ENCODE data around the gene GPC3. TPM values are rescaled to one million over a fixed set of nuclear protein-coding genes. Genes with fewer than 3 reads are reported as not detected.
"Not testable (repeated sequence)": the region's sequence is repeated elsewhere in the genome, so short reads cannot be mapped to it uniquely, and the experiment has no call there.

GPC3 gene
- total RNA-seq, 4 donors from 2014 or later, result 8.4 to 28.2 (median 20.4) TPM

GRCh38 chrX:133995759-133996158 lies 10.4 kb upstream of the GPC3 start:
- no peak for DNase-seq

GRCh38 chrX:133994576-133994975 lies 9.2 kb upstream of the GPC3 start:
- intact Hi-C loops (cut with DNase I), result no loop called here
- no peaks in the 10 kb centered on the region for H3K36me3 ChIP-seq
- no peak overlapping the region for H3K27ac ChIP-seq
- no peaks in the 10 kb centered on the region for H3K9me3 ChIP-seq
- no peak overlapping the region for H3K4me3 ChIP-seq (replicated peaks in 1 of 3)
- no peaks in the 10 kb centered on the region for H3K4me1 ChIP-seq
- H3K27me3 ChIP-seq, result no peaks in the 10 kb centered on the region
- WGBS, 2 donors, result 76 to 78% methylated on average over 2 of the region's 2 CpGs
- no peak for DNase-seq
- TF ChIP-seq CTCF (IDR thresholded peaks at IDR 0.05) (no peak), POLR2A (IDR thresholded peaks at IDR 0.05) (no peak)

More at GRCh38 chrX:133995759-133996158, 10.4 kb upstream of the GPC3 start:
- Histone ChIP-seq H3K27me3 (no peaks in the 10 kb centered on the region), H3K4me3 (replicated peaks in 1 of 3) (no peak overlapping the region), H3K4me1 (no peaks in the 10 kb centered on the region), H3K36me3 (no peaks in the 10 kb centered on the region), H3K27ac (no peak overlapping the region), H3K9me3 (no peaks in the 10 kb centered on the region)
- no peak for TF ChIP-seq POLR2A (IDR thresholded peaks at IDR 0.05)
- TF ChIP-seq CTCF (IDR thresholded peaks at IDR 0.05), result no peak
- intact Hi-C loops (cut with DNase I), result no loop called here

GRCh38 chrX:133992882-133993281 lies 7.5 kb upstream of the GPC3 start:
- DNase-seq, result no peak
- Histone ChIP-seq H3K9me3 (no peaks in the 10 kb centered on the region), H3K36me3 (no peaks in the 10 kb centered on the region), H3K27ac (no peak overlapping the region), H3K4me3 (replicated peaks in 1 of 3) (no peak overlapping the region), H3K4me1 (no peaks in the 10 kb centered on the region), H3K27me3 (no peaks in the 10 kb centered on the region)
- no peak for TF ChIP-seq POLR2A (IDR thresholded peaks at IDR 0.05)
- TF ChIP-seq CTCF (IDR thresholded peaks at IDR 0.05), result no peak
- intact Hi-C loops (cut with DNase I), result no loop called here
- 75 to 78% methylated on average over 4 of the region's 4 CpGs for WGBS, 2 donors

- intact Hi-C loops (cut with DNase I), result no loop called here
- Histone ChIP-seq H3K4me1 (no peaks in the 10 kb centered on the region), H3K4me3 (replicated peaks in 1 of 3) (no peak overlapping the region), H3K27me3 (no peaks in the 10 kb centered on the region), H3K27ac (no peak overlapping the region), H3K36me3 (no peaks in the 10 kb centered on the region), H3K9me3 (no peaks in the 10 kb centered on the region)
- TF ChIP-seq CTCF (IDR thresholded peaks at IDR 0.05), result no peak
- no peak for TF ChIP-seq POLR2A (IDR thresholded peaks at IDR 0.05)
- no peak for DNase-seq
- WGBS, 2 donors, result 87 to 93% methylated on average over 3 to 4 of the region's 5 CpGs
Observed at GRCh38 chrX:133991814-133992213, 6.4 kb upstream of the GPC3 start.

GRCh38 chrX:133991057-133991456 lies 5.7 kb upstream of the GPC3 start:
- H3K36me3 ChIP-seq; intact Hi-C loops (cut with DNase I); DNase-seq; H3K4me1 ChIP-seq; H3K27ac ChIP-seq; H3K27me3 ChIP-seq; H3K9me3 ChIP-seq; H3K4me3 ChIP-seq (replicated peaks in 1 of 3): not testable (repeated sequence)
- whole genome bisulfite sequencing, 2 donors, result 76 to 94% methylated on average over 2 to 3 of the region's 3 CpGs

- TF ChIP-seq CTCF (IDR thresholded peaks at IDR 0.05), result no peak
- TF ChIP-seq POLR2A (IDR thresholded peaks at IDR 0.05), result no peak
- H3K9me3 ChIP-seq, result no peaks in the 10 kb centered on the region
- no peaks in the 10 kb centered on the region for H3K36me3 ChIP-seq
- intact Hi-C loops (cut with DNase I), result no loop called here
- peaks cover 0 to 4% of the 10 kb centered on the region in 2 donors for H3K4me1 ChIP-seq
- no peak overlapping the region for H3K4me3 ChIP-seq (replicated peaks in 1 of 3)
- no peak overlapping the region for H3K27ac ChIP-seq
- 67% methylated on average over 1 of the region's 1 CpG; no CpG with 5 or more reads in 1 of the 2 donors for WGBS, 2 donors
- H3K27me3 ChIP-seq, result no peaks in the 10 kb centered on the region
- no peak for DNase-seq
Observed at GRCh38 chrX:133989993-133990392, 4.6 kb upstream of the GPC3 start.

Data from thyroid gland (tissue), 4 donors.